MV-4-11 (cell line): ENCODE data around the gene RHOD.

ENCODE experiments used
- DNase-seq: peaks from one replicate; lab custom pipeline; 2025; lab: John Stamatoyannopoulos, UW

The RHOD gene

DNA sequence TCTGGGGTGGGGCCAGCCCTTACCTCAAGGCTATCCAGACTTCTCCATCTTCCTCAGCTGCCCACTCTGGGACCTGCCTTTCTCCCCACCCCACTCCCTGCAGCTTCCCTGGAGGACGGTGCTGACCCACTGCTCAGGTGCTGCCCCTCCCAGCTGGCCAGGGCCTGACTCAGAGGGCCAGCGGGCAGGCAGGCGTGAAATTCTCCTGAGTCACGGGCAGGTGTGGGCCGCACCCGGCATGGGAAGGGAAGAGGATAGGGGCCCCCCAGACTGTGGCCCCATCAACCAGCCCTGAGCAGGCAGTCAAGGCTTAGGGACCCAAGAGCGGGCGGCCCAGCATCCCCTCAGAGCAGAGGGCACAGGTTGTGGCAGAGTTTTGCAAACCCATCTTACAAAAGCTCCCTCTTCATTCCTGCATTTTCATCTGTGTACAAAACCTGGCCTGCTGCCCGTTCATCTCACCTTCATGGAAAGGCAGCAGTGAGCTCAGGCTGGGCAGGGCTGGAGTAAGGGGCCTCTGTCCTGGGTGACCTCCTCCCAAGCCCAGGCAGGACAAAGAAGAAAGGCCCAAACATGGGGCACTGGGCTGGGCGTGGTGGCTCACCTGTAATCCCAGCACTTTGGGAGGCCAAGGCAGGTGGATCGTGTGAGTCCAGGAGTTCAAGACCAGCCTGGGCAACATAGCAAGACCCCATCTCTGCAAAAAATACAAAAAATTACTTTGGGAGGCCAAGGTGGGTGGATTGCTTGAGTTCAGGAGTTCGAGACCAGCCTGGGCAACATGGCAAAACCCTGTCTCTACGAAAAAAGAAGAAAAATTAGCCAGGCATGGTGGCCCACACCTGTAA is 6.1 kb downstream of the RHOD start:
- DNase-seq = no peak

DNA sequence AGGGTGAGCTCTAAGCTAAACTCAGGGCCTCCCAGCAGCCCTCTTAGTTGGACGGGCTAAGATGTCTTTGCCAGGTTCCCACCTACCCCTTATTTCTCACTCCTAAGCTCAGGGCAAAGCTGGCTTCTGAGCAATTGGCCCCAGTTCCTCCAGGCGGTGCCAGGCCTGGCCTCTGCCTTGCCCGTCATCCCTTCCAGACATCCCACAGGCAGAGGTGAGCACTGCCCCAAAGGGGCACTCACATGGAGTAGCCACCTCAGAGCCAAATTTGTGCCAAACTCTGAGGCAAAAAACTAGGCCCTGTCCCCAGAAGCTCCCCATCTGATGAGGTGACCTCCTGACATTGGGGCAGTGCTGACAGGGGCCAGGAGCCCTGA is 9.7 kb downstream of the RHOD start:
- no peak for DNase-seq

DNA sequence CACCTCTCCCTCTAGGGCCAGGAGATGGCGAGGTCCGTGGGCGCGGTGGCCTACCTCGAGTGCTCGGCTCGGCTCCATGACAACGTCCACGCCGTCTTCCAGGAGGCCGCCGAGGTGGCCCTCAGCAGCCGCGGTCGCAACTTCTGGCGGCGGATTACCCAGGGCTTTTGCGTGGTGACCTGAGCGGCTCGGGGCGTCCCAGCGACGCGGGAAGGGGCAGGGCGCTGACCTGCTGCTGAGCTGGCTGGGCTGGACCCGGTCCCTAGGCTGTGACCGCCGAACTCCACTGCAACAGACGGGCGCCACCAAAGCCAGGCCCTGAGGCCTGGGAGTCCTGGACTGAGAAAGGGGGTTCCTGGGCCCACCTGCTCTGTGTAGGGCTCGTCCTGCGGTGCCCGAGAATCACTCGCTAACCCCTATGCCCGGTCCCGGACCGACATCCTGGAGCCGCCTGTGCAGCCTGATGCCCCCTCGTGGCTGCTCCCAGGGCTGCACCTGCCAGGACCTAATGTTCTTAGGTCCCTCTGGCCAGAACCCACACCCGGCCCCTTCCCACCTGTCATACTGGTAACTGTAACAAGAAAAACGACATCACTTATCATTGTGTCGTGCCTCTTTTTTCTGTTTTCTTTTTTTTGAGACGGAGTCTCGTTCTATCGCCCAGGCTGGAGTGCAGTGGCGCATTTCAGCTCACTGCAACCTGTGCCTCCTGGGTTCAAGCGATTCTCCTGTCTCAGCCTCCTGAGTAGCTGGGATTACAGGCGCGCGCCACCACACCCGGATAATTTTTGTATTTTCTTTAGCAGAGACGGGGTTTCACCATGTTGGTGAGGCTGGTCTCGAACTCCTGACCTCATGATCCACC is 15.0 kb downstream of the RHOD start:
- peak; percentile 37 for DNase-seq

DNA sequence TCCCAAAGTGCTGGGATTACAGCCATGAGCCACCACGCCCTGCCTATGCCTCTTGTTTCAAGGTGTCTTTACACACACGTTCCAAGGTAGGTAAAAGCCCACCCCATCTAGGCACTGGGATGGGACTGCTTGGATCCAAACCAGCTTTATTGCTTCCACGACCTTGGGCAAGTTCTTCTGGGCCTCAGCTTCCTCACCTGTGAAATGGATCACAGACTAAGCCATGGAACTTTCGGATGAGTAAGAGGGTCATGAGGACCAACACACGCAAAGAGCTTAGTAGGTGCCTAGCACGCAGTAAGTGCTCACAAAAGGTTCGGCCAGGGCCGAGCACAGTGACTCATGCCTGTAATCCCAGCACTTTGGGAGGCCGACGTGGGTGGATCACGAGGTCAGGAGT is 15.6 kb downstream of the RHOD start:
- DNase-seq = no peak

DNA sequence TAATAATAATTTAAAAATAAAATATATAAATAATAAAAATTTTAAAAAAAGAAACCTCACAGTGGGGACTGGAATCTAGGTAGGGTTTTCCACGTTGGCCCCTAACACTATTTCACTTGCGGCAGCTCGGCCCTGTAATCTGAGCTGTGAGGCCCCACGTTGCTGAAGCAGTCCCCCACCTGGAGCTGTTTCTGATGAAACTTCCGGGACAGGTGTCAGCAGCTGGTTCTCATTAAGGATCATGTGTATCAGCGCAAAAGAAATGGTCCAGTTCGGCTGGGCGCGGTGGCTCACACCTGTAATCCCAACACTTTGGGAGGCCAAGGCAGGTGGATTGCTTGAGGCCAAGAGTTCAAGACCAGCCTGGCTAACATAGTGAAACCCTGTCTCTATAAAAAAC is 17.3 kb downstream of the RHOD start:
- DNase-seq = no peak

DNA sequence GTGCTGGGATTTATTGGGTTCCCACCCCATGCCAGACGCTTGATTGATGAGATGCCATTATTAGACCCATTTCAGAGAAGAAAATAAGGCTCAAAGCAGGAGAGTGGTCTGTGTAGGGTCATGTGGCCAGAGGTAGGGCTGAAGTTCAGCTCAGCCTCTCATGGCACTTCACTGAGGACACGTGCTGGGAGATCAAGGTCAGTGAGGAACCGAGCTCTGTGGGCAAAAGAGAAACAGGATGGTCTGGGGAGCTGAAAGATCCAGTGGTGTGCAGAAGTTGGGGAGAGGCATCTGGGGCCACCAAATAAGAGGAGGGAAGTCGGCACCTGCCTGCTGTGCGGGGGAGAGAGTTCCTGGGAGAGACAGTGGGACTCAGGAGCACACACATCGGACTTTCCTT is 19.6 kb downstream of the RHOD start:
- peak; percentile 8 for DNase-seq

DNA sequence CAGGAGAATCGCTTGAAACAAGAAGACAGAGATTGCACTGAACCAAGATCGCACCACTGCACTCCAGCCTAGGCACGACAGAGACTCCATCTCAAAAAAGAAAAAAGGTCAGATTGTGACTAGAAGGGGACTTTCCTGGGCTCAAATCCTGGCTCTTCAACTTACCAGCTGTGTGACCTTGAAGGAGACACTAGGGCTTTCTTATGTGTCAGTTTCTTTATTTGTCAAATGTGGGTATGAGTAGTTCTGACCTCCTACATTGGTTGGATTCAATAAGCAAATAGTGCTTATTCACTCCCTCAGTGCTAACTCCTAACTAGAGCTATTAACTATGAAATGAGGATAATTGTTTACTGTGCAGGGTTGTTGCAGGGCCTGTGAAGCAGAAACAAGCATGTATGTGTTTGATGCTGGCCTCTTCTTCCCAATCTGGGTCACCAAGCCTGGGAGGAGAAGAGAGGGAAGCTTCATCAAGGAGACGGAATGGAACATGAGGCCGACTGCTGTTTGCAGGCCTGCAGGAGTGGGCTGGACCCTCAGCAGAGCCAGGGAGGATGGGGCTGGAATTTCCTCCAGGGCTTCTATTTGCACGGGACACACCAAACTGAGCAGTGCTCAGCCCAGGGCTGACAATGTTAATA is 22.5 kb downstream of the RHOD start:
- no peak for DNase-seq

DNA sequence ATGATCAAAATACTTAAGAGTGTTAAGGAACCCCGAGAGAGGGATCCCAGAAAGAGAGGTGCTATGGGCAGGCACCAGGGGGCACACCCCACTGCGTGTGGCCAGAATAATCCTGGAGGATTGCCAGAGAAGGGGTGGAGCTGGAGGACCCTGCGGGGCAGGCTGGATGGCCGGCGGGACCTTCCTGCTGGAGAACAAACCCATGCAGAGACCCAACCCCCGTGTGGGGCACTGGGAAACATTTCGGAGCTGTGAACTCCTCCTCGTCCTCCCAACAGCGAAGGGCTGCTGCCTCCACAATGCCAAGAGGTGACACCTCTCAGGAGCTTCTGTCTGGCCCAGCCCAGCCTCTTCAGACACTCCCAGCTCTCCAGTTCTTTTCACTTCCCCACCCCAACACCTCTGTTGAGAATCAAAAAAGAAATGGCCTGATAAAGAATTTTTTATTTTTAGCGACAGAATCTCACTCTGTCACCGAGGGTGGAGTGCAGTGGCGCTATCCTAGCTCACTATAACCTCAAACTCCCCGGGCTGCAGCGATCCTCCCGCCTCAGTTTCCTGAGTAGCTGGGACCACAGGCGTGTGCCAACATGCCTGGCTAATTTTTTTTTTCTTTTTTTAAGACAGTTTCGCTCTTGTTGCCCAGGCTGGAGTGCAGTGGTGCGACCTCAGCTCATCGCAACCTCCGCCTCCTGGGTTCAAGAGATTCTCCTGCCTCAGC is 25.6 kb downstream of the RHOD start:
- peak; percentile 4 for DNase-seq

DNA sequence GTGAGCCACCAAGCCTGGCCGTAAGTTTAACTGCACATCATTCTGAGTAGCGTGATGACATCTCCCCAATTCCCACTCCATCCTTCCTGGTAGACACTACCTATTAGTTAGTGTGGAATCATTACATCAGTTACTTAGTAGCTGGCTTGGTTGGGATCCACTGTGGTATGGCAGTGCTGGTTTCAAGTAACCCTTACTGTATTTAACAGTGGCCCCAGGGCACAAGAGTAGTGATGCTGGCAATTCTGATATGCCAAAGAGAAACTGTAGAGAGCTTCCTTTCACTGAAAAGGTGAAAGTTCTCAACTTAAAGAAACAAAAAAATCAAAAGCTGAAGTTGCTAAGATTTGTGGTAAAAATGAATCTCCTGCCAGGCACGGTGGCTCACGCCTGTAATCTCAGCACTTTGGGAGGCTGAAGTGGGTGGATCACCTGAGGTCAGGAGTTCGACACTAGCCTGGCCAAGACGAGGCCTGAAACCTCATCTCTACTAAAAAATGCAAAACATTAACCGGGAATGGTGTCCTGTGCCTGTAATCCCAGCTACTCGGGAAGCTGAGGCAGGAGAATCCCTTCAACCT is 27.2 kb downstream of the RHOD start:
- no peak for DNase-seq

DNA sequence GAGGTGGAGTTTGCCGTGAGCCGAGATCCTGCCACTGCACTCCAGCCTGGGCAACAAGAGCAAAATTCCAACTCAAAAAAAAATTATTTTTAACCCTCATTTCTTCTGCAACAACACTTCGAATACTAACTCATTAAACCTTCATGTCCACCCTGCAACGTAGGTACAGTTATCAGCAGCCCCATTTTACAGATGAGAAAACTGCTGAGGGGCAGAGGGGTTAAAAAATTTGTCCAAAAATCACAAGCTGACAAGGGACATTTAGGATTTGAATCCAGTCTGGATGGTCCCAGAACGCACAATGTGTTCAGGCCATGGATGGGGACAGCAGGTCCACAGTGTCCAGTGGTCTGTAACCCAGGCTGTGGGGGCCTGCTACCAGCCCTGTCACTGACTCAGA is 29.0 kb downstream of the RHOD start:
- DNase-seq = no peak

DNA sequence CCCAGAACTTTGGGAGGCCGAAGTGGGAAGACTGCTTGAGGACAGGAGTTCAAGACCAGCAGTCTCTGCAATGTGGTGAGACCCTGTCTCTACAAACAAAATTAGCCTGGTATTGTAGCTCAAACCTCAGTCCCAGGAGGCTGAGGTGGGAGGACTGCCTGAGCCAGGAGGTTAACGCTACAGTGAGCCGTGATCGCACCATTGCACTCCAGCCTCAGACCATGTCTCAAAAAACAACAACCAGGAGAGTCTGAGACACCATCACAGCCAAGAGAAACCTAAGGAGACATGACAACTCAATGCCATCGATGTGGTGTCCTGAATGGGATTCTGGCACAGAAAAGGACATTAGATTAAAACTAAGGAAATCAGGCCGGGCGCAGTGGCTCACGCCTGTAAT is 34.1 kb downstream of the RHOD start:
- DNase-seq = no peak

DNA sequence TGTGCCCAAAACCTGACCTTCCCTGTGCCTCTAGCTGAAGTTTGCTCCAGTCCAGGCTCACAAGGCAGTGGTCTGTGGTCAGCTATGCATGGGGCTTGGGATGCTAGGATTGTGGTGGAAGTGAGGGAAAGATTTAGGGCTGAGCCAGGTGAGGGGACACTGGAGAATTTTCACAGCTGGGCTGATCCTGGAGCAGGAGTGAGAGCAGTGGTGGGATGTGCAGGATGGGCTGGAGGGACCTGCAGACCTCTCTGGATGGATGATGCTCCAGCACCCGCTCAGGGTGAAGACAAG is 38.5 kb downstream of the RHOD start:
- no peak for DNase-seq

DNA sequence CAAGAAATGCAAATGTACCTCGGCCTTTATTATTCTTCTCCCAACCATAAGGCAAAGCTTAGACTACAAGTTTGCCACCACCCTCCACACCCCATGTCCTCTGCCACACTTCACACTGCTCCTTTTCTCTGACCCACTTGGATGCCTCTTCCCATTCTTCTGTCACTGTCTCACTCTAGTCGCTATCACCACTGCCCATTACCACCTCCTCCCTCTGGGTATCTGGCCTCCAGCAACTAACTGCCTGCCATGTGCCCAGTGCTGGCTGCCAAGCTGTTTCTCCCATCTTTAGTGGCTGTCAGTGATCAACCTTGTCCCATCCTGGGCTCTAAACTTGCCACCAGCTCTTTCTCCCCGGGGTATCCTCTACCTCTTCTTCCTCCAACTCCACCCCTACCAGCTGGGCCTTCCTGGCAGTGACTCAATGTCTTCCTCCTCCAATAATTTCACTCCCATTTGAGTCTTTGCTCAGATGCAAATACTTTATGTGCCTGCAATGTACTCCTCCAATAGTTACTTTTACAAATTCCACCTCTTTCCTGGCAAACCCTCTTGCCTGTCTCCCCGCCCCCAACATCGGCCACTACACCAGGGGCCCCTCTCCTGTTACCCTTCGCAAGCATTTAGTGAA is 42.3 kb downstream of the RHOD start:
- no peak for DNase-seq

DNA sequence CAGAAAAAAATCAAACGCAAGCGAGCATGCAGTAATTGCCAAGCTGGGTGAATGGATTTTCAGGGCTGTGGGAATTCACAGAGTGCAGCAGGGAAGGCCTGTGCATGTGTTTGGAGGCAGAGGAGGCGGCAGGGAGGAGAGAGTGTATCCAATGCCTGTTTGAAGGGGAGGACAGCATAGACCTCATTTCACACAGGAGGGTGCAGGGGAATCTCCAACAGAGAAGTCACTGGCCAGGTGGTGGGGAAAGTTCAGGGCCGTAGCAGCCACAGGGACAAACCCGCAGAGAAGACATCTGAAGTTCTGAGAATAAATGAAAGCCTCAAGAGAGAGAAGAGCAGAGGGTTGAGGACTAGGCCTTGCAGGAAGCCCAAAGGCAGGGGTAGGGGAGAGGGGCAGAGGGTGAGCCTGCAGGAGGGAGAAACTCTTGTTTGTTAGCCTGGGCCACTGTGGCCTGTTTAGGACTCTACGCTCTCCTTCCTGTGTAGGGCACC is 43.2 kb downstream of the RHOD start:
- DNase-seq = no peak

DNA sequence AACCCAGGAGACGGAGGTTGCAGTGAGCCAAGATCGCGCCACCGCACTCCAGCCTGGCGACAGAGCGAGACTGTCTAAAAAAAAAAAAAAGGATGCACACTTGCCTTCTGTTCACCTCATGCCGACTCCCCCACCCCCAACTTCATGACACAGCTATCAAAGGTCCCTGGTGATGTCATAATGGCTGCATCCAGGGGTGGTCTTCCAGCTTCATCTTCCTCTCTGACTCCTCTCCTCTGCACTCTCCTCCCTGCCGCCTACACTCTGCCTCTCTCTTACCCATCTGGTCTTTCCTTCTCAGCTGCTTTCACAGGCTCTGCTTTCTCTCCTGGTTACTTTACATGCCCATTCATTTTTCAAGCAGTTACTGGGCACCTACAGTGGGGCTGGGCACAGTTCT is 46.0 kb downstream of the RHOD start:
- DNase-seq = no peak

DNA sequence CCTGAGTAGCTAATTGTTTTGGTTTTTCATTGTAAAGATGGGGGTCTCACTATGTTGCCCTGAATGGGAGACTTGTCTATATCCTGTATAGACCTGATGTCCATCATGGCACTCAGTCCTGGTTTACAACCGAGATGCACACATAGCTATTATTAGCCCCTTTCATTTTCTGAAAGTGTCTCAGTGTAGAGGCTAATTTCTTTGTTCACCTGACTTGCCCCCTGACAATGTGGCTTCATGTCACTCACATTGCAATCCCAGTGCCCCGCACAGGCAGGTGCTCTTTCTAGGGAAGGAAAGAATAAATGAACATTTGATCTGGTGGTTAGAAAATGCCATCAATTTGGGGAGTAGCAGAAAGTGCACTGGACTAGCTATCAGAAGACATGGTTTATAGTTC is 49.3 kb downstream of the RHOD start:
- no peak for DNase-seq

DNA sequence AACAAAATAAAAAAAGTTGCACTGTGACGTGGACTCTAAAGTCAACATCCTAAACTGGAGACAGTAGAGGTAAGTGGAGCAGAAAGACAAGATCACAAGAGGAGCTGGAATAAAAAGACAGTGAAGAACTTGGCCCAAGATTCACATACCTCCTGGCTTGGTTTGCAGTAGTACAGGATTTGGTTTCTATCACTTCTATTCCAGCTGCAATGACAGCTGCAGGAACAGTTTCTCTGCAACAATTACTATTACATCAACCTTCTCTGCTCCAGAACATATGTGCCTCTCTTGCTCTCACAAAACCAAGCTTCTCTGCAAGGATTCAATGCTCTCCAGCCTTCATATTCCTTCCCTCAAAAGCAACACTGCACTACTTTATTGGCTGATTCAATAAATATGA is 54.6 kb downstream of the RHOD start:
- no peak for DNase-seq

DNA sequence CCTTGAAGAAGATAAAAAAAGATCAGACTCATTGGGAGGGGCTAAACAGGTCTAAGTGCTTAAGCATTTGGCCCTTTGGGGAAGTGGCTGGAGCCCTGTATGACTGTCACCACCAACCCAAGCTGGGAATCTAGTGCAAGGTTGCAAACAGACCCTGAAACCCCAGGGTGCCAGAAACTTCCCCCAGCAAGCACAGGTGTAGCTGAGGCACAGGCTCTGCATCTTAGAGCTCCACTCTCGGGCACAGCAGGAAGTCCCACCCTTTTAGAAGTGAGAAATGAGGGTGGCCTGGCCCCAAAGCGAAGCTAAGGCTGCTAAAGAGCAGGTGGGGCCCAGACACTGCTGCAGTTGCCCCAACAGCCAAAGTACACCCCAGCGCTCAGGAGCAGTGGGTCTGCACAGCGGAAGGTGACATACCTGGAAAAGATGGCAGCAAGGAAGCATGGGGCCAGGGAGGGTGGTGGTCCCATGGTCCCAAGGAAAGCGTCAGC is 56.6 kb downstream of the RHOD start:
- DNase-seq = peak; percentile 83

DNA sequence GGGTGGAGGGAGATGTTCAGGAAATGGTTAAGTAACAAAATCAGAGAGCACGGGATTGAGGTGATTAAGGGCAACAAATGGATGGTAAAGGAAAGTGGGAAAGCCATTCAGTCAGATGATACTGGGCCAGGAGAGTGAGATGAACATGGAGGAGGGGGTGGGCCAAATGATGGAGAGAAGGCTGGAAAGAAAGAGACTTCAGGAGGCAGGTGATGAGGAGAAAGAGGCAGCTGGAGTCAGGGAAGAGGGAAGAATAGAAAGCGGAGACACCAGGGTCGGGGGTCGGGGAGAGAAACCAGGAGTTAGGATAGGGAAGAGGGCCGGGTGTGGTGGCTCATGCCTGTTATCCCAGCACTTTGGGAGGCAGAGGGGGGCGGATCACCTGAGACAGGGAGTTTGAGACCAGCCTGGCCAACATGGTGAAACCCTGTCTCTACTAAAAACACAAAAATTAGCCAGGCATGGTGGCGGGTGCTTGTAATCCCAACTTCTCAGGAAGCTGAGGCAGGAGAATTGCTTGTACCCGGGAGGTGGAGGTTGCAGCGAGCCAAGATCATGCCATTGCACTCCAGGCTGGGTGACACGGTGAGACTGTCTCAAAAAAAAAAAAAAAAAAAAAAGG is 57.7 kb downstream of the RHOD start:
- no peak for DNase-seq

DNA sequence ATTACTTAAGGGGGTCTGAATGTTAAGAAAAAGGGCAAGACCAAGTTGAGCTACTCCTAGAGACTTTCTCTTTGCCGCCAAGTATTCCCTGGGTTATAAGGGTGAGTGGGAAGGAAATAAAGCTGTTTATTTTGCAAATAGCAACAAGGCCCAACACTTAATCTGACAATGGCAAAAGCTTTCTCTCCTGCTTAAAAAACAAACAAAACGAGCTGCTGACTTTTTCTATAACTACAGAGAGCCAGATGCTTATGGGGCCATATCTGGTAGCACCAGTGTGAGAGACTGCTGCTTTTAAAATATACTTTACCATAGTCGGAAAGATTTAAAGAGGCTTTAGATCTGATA is 60.1 kb downstream of the RHOD start:
- DNase-seq = no peak

DNA sequence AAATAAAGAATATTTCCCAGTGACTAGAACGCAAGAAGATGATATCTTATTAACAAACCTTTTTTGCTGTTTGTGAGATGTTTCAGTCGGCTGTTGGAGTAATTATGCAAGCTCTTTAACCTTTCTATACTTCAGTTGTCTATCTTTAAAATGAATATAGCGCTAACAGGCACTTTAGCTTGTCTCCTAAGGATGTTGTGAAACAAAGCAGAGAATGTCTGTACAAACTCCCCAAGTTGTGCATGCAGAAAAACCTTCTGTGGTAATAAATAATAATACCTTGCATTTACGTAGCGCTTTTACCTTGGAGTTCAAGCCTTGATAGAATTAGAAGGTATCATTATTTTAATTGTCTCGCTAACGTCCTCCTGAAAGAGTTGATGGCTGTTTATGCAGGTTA is 60.5 kb downstream of the RHOD start:
- peak; percentile 48 for DNase-seq
